SK-N-MC (cell line): ENCODE data around the gene GRAMD2B.

Experiments
- DNase-seq: peaks from one replicate; pipeline ENCODE4 v3.0.0-alpha.2; 2011; ENCODE audit warnings: low read depth, low spot score
- H3K27ac ChIP-seq: fragments of 200-600 bp; sonication (generic); 2 replicates; pipeline ENCODE4 v1.5.1; 2016; ENCODE audit warnings: mixed run types
- H3K36me3 ChIP-seq: fragments of 200-600 bp; sonication (generic); 2 replicates; pipeline ENCODE4 v1.6.1; 2017; ENCODE audit warnings: antibody characterized with exemption, low read length, mixed read lengths; ENCODE audit not compliant: insufficient read depth
- H3K4me3 ChIP-seq: fragments of 200-600 bp; sonication (generic); 2 replicates; pipeline ENCODE4 v1.5.1; 2016
- H3K9ac ChIP-seq: fragments of 200-600 bp; sonication (generic); 2 replicates; pipeline ENCODE4 v1.8.0; 2017; ENCODE audit warnings: mixed run types, mixed read lengths; ENCODE audit not compliant: insufficient read length
- H3K9me3 ChIP-seq: fragments of 200-600 bp; sonication (generic); 2 replicates; pipeline ENCODE4 v1.6.1; 2017; ENCODE audit warnings: low read depth, mild to moderate bottlenecking, antibody characterized with exemption, low read length, moderate library complexity, mixed read lengths
- EZH2 ChIP-seq: fragments of 200-600 bp; sonication (generic); IDR thresholded peaks from one replicate; pipeline ENCODE4 v1.6.1; 2017; ENCODE audit warnings: antibody characterized with exemption
- FOXP2 ChIP-seq: optimal IDR thresholded peaks from 2 replicates; pipeline ENCODE3; 2011; ENCODE audit warnings: mild to moderate bottlenecking, moderate library complexity; ENCODE audit not compliant: insufficient read depth; ENCODE audit errors: extremely low read length, control extremely low read depth
- POLR2AphosphoS5 ChIP-seq: IDR thresholded peaks from 2 replicates; pipeline ENCODE4 v1.6.1; 2012; ENCODE audit warnings: mild to moderate bottlenecking, low read depth, low read length, borderline replicate concordance

Gene GRAMD2B

DNA sequence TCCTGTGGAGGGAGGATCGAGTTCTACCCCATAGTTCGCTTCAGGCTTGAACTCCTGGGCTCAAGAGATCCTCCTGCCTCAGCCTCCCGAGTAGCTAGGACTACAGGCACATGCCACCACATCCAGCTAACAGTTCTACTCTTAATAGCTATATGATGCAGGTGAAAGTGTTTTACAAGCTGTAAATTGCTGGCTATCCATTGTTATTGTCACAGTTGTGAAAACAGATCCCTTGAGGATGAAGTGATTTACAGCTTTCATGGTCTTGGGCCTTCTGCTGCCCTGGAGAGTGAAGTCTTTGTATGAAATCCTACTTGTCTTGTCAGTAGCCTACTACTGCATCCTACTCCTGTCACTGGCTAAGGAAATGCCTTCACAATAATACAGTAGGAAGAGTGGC is 48.0 kb downstream of the GRAMD2B start:
- H3K9me3 ChIP-seq, result no peaks in the 10 kb centered on the region
- H3K9ac ChIP-seq, result no peak overlapping the region
- H3K4me3 ChIP-seq, result no peak overlapping the region
- H3K36me3 ChIP-seq, result no peaks in the 10 kb centered on the region
- no peak for DNase-seq
- no peak overlapping the region for H3K27ac ChIP-seq
- no peak for TF ChIP-seq EZH2

DNA sequence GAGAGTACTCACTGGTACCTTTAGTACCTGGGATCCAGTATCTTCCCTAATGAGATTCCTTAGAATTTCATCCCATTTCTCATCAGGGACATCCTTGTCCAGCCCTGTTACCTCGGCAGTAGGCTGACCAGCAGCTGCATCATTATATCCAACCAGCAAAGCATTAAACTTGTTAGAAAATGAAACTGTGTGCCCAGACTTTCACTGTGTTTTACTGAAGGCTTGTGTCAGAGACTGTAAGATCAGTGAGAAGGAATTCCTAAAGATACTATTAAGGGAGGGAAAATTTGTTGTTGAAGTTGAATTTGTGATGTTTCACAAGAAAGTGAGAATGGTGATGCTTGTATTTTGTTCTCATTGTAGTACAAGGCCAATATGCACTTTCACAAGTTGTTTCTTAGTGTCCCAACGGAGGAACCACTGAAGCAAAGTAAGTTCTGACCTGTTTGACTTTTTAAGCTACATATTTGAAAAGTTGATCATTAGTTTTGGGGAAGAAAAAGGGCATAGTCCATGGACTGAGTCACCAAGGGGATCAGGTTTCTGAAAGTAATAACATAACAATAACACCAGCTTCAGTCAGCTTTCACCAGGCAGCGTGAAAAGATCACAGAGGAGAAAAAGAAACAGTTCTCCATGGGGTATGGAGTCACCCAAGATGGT is 48.8 kb downstream of the GRAMD2B start:
- no peak overlapping the region for H3K9ac ChIP-seq
- H3K9me3 ChIP-seq, result no peaks in the 10 kb centered on the region
- no peak overlapping the region for H3K27ac ChIP-seq
- no peak for DNase-seq
- H3K4me3 ChIP-seq, result no peak overlapping the region
- H3K36me3 ChIP-seq, result no peaks in the 10 kb centered on the region
- no peak for TF ChIP-seq EZH2
- TF ChIP-seq FOXP2, result no peak
- TF ChIP-seq POLR2AphosphoS5, result no peak

GRCh38 chr5:126472538-126472889 is 49.3 kb downstream of the GRAMD2B start:
- Histone ChIP-seq H3K27ac (no peak overlapping the region), H3K4me3 (no peak overlapping the region), H3K9me3 (no peaks in the 10 kb centered on the region), H3K36me3 (no peaks in the 10 kb centered on the region), H3K9ac (no peak overlapping the region)
- no peak for DNase-seq
- TF ChIP-seq FOXP2 (no peak), EZH2 (no peak)

GRCh38 chr5:126477294-126478117 is 54.3 kb downstream of the GRAMD2B start:
- no peak overlapping the region for H3K27ac ChIP-seq
- no peak overlapping the region for H3K4me3 ChIP-seq
- peaks cover 3% of the 10 kb centered on the region; the same call in 1 of the 2 replicates for H3K36me3 ChIP-seq
- no peaks in the 10 kb centered on the region for H3K9me3 ChIP-seq
- TF ChIP-seq EZH2 (no peak), FOXP2 (no peak), POLR2AphosphoS5 (no peak)
- DNase-seq, result no peak
- no peak overlapping the region for H3K9ac ChIP-seq

GRCh38 chr5:126479810-126480209 is 56.6 kb downstream of the GRAMD2B start:
- Histone ChIP-seq H3K27ac (no peak overlapping the region), H3K9ac (no peak overlapping the region), H3K9me3 (no peaks in the 10 kb centered on the region), H3K4me3 (no peak overlapping the region), H3K36me3 (peaks cover 3% of the 10 kb centered on the region; the same call in 1 of the 2 replicates)
- no peak for DNase-seq
- TF ChIP-seq EZH2 (no peak), FOXP2 (no peak), POLR2AphosphoS5 (no peak)

DNA sequence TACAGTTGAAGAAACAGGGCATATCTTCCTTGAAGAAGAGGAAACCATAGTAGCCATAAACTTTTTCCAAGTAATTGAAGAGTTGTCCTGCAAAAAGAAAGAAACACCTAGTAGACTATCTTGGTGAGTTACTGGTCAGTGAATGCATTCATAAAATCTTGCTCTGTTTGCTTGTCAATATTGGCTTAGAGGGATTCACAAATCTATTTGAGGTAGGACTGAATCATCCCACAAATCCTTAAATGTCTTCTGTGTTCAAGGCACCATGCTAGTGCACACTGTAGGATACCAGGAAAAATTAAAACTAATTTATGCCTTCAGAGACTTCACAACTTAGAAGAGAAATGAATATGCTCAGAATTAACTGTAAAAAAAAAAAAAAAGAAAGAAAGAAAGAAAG is 57.6 kb downstream of the GRAMD2B start:
- no peak for TF ChIP-seq EZH2
- no peak for TF ChIP-seq POLR2AphosphoS5
- TF ChIP-seq FOXP2, result no peak
- H3K9ac ChIP-seq, result no peak overlapping the region
- no peaks in the 10 kb centered on the region for H3K9me3 ChIP-seq
- no peak for DNase-seq
- H3K4me3 ChIP-seq, result no peak overlapping the region
- H3K36me3 ChIP-seq, result peaks cover 3% of the 10 kb centered on the region
- no peak overlapping the region for H3K27ac ChIP-seq

- Histone ChIP-seq H3K27ac (no peak overlapping the region), H3K9ac (no peak overlapping the region), H3K9me3 (no peaks in the 10 kb centered on the region), H3K4me3 (no peak overlapping the region), H3K36me3 (peaks cover 3% of the 10 kb centered on the region)
- TF ChIP-seq EZH2 (no peak), POLR2AphosphoS5 (no peak), FOXP2 (no peak)
- no peak for DNase-seq
Measured at GRCh38 chr5:126481243-126481642, 58.0 kb downstream of the GRAMD2B start.

DNA sequence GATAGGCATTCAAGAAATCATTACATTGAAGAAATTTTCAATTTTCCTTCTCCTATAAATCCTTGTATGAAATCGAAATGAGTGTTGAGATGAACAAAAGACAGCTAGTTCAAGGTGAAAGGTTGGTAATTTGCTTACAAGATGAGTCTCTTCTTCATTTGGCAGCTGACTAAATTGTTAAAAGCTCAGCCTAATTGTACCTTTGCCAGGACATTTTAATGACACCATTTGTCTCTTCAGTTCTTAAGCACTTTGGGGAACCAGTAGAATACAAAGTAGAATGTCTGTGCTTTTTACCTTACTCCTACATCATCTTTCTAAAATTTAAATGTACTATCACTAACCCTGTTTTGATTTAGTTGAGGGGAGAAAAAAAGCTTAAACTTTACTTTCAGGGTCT is 59.4 kb downstream of the GRAMD2B start:
- H3K9ac ChIP-seq, result no peak overlapping the region
- H3K36me3 ChIP-seq, result peaks cover 12% of the 10 kb centered on the region
- TF ChIP-seq FOXP2 (no peak), EZH2 (no peak), POLR2AphosphoS5 (no peak)
- H3K9me3 ChIP-seq, result no peaks in the 10 kb centered on the region
- no peak overlapping the region for H3K27ac ChIP-seq
- H3K4me3 ChIP-seq, result no peak overlapping the region
- DNase-seq, result no peak

DNA sequence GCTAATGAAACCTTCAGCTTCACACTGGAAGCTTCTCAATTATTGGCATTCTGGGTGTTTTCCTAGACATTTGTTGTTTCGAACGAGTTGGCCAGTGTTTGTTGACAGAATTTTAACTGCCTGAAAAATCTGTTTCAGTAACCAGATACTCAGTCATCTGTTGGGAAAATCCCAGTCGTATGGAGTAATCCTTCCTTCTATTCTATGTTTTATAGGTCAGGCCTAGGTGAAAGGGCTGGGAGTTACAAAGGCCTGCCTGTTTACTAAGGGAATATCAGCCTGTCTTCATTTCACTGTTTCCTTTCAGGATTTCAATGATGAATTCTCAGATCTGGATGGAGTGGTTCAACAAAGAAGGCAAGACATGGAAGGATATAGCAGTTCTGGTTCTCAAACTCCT is 59.9 kb downstream of the GRAMD2B start:
- no peaks in the 10 kb centered on the region for H3K9me3 ChIP-seq
- peaks cover 14% of the 10 kb centered on the region for H3K36me3 ChIP-seq
- TF ChIP-seq EZH2 (no peak), FOXP2 (no peak), POLR2AphosphoS5 (no peak)
- DNase-seq, result no peak
- no peak overlapping the region for H3K4me3 ChIP-seq
- no peak overlapping the region for H3K9ac ChIP-seq
- no peak overlapping the region for H3K27ac ChIP-seq
